Mesenchymal stem cell (in vitro differentiated cells and primary cell): ENCODE data around the gene RAF1.

ENCODE experiments used
- DNase-seq: peaks from one replicate; pipeline ENCODE4 v3.0.0-alpha.2; 2013
- H2AFZ ChIP-seq: one replicate; pipeline ENCODE4 v1.6.1; 2013; ENCODE audit warnings: low read depth, mild to moderate bottlenecking, control low read depth, inconsistent platforms, low read length, moderate library complexity
- H2AK5ac ChIP-seq: 2 replicates; pipeline ENCODE4 v1.6.1; 2013; ENCODE audit warnings: low read length, moderate library complexity, mild to moderate bottlenecking, inconsistent platforms; ENCODE audit not compliant: severe bottlenecking
- H2BK120ac ChIP-seq: one replicate; pipeline ENCODE4 v1.6.1; 2013; ENCODE audit warnings: low read depth, mild to moderate bottlenecking, inconsistent platforms, low read length, moderate library complexity
- H2BK12ac ChIP-seq, 2 experiments: one replicate each; pipeline ENCODE4 v1.6.1; 2013; ENCODE audit warnings: inconsistent platforms in 2 of 2, low read length in 2 of 2, mild to moderate bottlenecking in 2 of 2, moderate library complexity in 2 of 2, control low read depth in 1 of 2
- H2BK15ac ChIP-seq: one replicate; pipeline ENCODE4 v1.6.1; 2013; ENCODE audit warnings: mild to moderate bottlenecking, low read depth, inconsistent platforms; ENCODE audit not compliant: poor library complexity, severe bottlenecking
- H2BK5ac ChIP-seq: 2 replicates; pipeline ENCODE4 v1.6.1; 2013; ENCODE audit warnings: low read depth, mild to moderate bottlenecking, low read length, control low read depth, inconsistent platforms; ENCODE audit not compliant: poor library complexity, severe bottlenecking
- H3K14ac ChIP-seq, 2 experiments: one replicate each; pipeline ENCODE4 v1.6.1; 2013; ENCODE audit warnings: inconsistent platforms in 2 of 2, low read length in 2 of 2, control low read depth in 1 of 2, mild to moderate bottlenecking in 1 of 2, moderate library complexity in 1 of 2
- H3K18ac ChIP-seq, 2 experiments: one replicate each; pipeline ENCODE4 v1.6.1; 2013; ENCODE audit warnings: inconsistent platforms in 2 of 2, low read length in 2 of 2, control low read depth in 1 of 2, low read depth in 1 of 2, mild to moderate bottlenecking in 1 of 2
- H3K23ac ChIP-seq, 2 experiments: one replicate each; pipeline ENCODE4 v1.6.1; 2013; ENCODE audit warnings: inconsistent platforms in 2 of 2, low read length in 2 of 2, mild to moderate bottlenecking in 2 of 2, moderate library complexity in 2 of 2, control low read depth in 1 of 2
- H3K27ac ChIP-seq: 2 replicates; pipeline ENCODE4 v1.5.1; 2013; ENCODE audit warnings: mild to moderate bottlenecking, moderate library complexity, low read length, control low read depth, inconsistent platforms; ENCODE audit not compliant: poor library complexity, severe bottlenecking
- H3K27me3 ChIP-seq, 2 experiments: 2 replicates each; pipeline versions ENCODE4 v1.6.1 to v1.7.0; 2013; ENCODE audit warnings: low read length in 2 of 2, mild to moderate bottlenecking in 2 of 2, moderate library complexity in 2 of 2, control low read depth in 1 of 2, inconsistent platforms in 1 of 2; ENCODE audit not compliant: control insufficient read depth in 1 of 2, insufficient read depth in 1 of 2
- H3K36me3 ChIP-seq, 2 experiments: 2 replicates each; pipeline versions ENCODE4 v1.6.1 to v1.7.0; 2013; ENCODE audit warnings: low read length in 2 of 2, control low read depth in 1 of 2, inconsistent platforms in 1 of 2, low read depth in 1 of 2, mild to moderate bottlenecking in 1 of 2; ENCODE audit not compliant: insufficient read depth in 2 of 2, control insufficient read depth in 1 of 2
- H3K4ac ChIP-seq, 2 experiments: one replicate each; pipeline ENCODE4 v1.6.1; 2013; ENCODE audit warnings: inconsistent platforms in 2 of 2, low read length in 2 of 2, mild to moderate bottlenecking in 2 of 2, moderate library complexity in 2 of 2, control low read depth in 1 of 2, low read depth in 1 of 2
- H3K4me1 ChIP-seq: 2 replicates; pipeline ENCODE4 v1.6.1; 2013; ENCODE audit warnings: low read depth, low read length, control low read depth; ENCODE audit not compliant: control insufficient read depth, insufficient read depth
- H3K4me2 ChIP-seq: 2 replicates; pipeline ENCODE4 v1.6.1; 2013; ENCODE audit warnings: low read length, mild to moderate bottlenecking, inconsistent platforms; ENCODE audit not compliant: poor library complexity, severe bottlenecking
- H3K4me3 ChIP-seq, 2 experiments: 2 replicates each; pipeline versions ENCODE4 v1.5.1 to v1.7.0; 2013; ENCODE audit warnings: low read length in 2 of 2, mild to moderate bottlenecking in 2 of 2, control low read depth in 1 of 2, low read depth in 1 of 2; ENCODE audit not compliant: insufficient read depth in 1 of 2
- H3K79me1 ChIP-seq: replicated peaks from 2 replicates; pipeline ENCODE4 v1.6.1; 2013; ENCODE audit warnings: mild to moderate bottlenecking, control low read depth, low read length, inconsistent platforms; ENCODE audit not compliant: poor library complexity, severe bottlenecking
- H3K9ac ChIP-seq: 2 replicates; pipeline ENCODE4 v1.7.0; 2013; ENCODE audit warnings: mild to moderate bottlenecking, low read length, moderate library complexity
- H3K9me3 ChIP-seq: 2 replicates; pipeline ENCODE4 v1.7.0; 2013; ENCODE audit warnings: mild to moderate bottlenecking, low read length; ENCODE audit not compliant: control insufficient read depth
- H4K8ac ChIP-seq: one replicate; pipeline ENCODE4 v1.6.1; 2013; ENCODE audit warnings: inconsistent platforms, mild to moderate bottlenecking, low read length, moderate library complexity
- H4K91ac ChIP-seq: one replicate; pipeline ENCODE4 v1.6.1; 2013; ENCODE audit warnings: mild to moderate bottlenecking, low read length, inconsistent platforms
- WGBS: methylation state at CpG from one replicate; pipeline ENCODE4 v1.1.7; 2013; ENCODE audit warnings: mixed read lengths; 5-methylcytosine and 5-hydroxymethylcytosine counted together

Gene RAF1

GRCh38 chr3:12559520-12559919, 104.4 kb downstream of the RAF1 start:
- WGBS = 87% methylated on average over 3 of the region's 3 CpGs
- H3K36me3 ChIP-seq = no peaks in the 10 kb centered on the region
- no peak overlapping the region for H3K4ac ChIP-seq
- no peak overlapping the region for H3K23ac ChIP-seq
- H4K8ac ChIP-seq = no peak overlapping the region
- no peak overlapping the region for H2BK15ac ChIP-seq
- H3K4me2 ChIP-seq = no peak overlapping the region
- H3K27ac ChIP-seq = no peak overlapping the region
- peak overlapping the region; percentile 95 for H3K9ac ChIP-seq
- no peak for DNase-seq
- H2BK12ac ChIP-seq = no peak overlapping the region
- no peak overlapping the region for H2BK5ac ChIP-seq
- no peak overlapping the region for H3K18ac ChIP-seq
- no peak overlapping the region for H2AK5ac ChIP-seq
- no peak overlapping the region for H4K91ac ChIP-seq
- no peak overlapping the region for H2BK120ac ChIP-seq
- H2AFZ ChIP-seq = no peak overlapping the region
- no peak overlapping the region for H3K14ac ChIP-seq
- H3K9me3 ChIP-seq = no peaks in the 10 kb centered on the region
- H3K4me3 ChIP-seq = peak overlapping the region in 1 of 2 experiments; percentile 91
- peaks cover 11% of the 10 kb centered on the region for H3K4me1 ChIP-seq
- no peaks in the 10 kb centered on the region for H3K27me3 ChIP-seq
- no peaks in the 10 kb centered on the region for H3K79me1 ChIP-seq

DNA sequence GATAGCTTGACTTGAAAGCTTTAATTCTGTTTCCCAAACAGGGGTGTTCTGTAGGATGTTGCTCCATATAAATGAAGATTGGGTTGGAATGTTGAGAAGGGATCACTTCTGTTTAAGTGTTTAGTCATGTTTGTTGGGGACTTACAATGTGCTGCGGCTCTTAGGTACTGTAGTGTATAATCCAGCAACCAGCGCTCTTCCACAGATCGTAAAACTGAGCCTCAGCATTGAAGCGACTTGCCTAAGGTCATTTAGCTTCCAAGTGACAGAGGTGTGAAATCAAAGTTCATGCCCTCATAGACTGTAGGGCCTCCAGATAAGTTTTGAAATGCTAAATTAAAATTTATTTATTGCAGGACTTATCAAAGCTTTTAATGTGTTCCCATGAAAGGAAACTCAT, 105.2 kb downstream of the RAF1 start:
- Histone ChIP-seq H3K27me3 (no peaks in the 10 kb centered on the region), H3K14ac (no peak overlapping the region), H4K8ac (no peak overlapping the region), H2BK12ac (no peak overlapping the region), H2BK15ac (no peak overlapping the region), H2AFZ (no peak overlapping the region), H3K4me3 (peak overlapping the region in 1 of 2 experiments; percentile 91), H3K9ac (peak overlapping the region; percentile 95), H2BK120ac (no peak overlapping the region), H2BK5ac (no peak overlapping the region), H3K36me3 (no peaks in the 10 kb centered on the region), H3K79me1 (no peaks in the 10 kb centered on the region), H3K9me3 (no peaks in the 10 kb centered on the region), H3K4ac (no peak overlapping the region), H4K91ac (no peak overlapping the region), H3K18ac (no peak overlapping the region), H3K23ac (no peak overlapping the region), H3K4me1 (peaks cover 16% of the 10 kb centered on the region), H2AK5ac (peak overlapping the region; percentile 58), H3K27ac (no peak overlapping the region), H3K4me2 (peak overlapping the region; percentile 66)
- WGBS = 74% methylated on average over 4 of the region's 4 CpGs
- DNase-seq = no peak

GRCh38 chr3:12557473-12558100, 106.3 kb downstream of the RAF1 start:
- Histone ChIP-seq H3K9me3 (no peaks in the 10 kb centered on the region), H2AFZ (peak overlapping the region; percentile 95), H3K79me1 (no peaks in the 10 kb centered on the region), H3K9ac (peak overlapping the region; percentile 95), H3K14ac (peak overlapping the region; percentile 58 to 95), H3K27me3 (no peaks in the 10 kb centered on the region), H2BK15ac (no peak overlapping the region), H4K91ac (no peak overlapping the region), H3K4me3 (peak overlapping the region; percentile 91 to 92), H3K4me2 (peak overlapping the region; percentile 30), H3K4me1 (peaks cover 15% of the 10 kb centered on the region), H2BK5ac (no peak overlapping the region), H4K8ac (peak overlapping the region; percentile 92), H3K18ac (peak overlapping the region; percentile 88 to 97), H3K36me3 (no peaks in the 10 kb centered on the region), H2BK12ac (peak overlapping the region in 1 of 2 experiments; percentile 37), H3K23ac (peak overlapping the region in 1 of 2 experiments; percentile 96), H2BK120ac (peak overlapping the region; percentile 57), H3K4ac (peak overlapping the region; percentile 84 to 93), H2AK5ac (no peak overlapping the region), H3K27ac (peak overlapping the region; percentile 60)
- peak; percentile 78 for DNase-seq
- 4% methylated on average over 16 of the region's 18 CpGs for WGBS

GRCh38 chr3:12556690-12557472, 107.0 kb downstream of the RAF1 start, which contains the start of gene MKRN2:
Gene MKRN2, plus strand, starts transcription at chr3:12557087. Its CDS starts 64 bp downstream, at chr3:12557151.
- H3K79me1 ChIP-seq = no peaks in the 10 kb centered on the region
- peak within 1 kb of the TSS; percentile 5 for H2BK5ac ChIP-seq
- peak within 1 kb of the TSS; percentile 74 for H3K4me2 ChIP-seq
- peaks cover 13% of the 10 kb centered on the region for H3K4me1 ChIP-seq
- H2AFZ ChIP-seq = peak within 1 kb of the TSS; percentile 95
- H2BK15ac ChIP-seq = peak within 1 kb of the TSS; percentile 44
- no peaks in the 10 kb centered on the region for H3K36me3 ChIP-seq
- H3K14ac ChIP-seq = peak within 1 kb of the TSS; percentile 58 to 95
- no peak within 1 kb of the TSS for H2AK5ac ChIP-seq
- peak within 1 kb of the TSS in 1 of 2 experiments; percentile 37 for H2BK12ac ChIP-seq
- peak; percentile 86 for DNase-seq
- peak within 1 kb of the TSS; percentile 84 to 93 for H3K4ac ChIP-seq
- no peaks in the 10 kb centered on the region for H3K27me3 ChIP-seq
- peak within 1 kb of the TSS; percentile 91 to 92 for H3K4me3 ChIP-seq
- peak within 1 kb of the TSS in 1 of 2 experiments; percentile 96 for H3K23ac ChIP-seq
- H3K27ac ChIP-seq = peak within 1 kb of the TSS; percentile 60
- peak within 1 kb of the TSS; percentile 88 to 97 for H3K18ac ChIP-seq
- H4K8ac ChIP-seq = peak within 1 kb of the TSS; percentile 92
- under 1% methylated on average over 72 of the region's 77 CpGs for WGBS
- no peaks in the 10 kb centered on the region for H3K9me3 ChIP-seq
- peak within 1 kb of the TSS; percentile 95 for H3K9ac ChIP-seq
- peak within 1 kb of the TSS; percentile 80 for H4K91ac ChIP-seq
- H2BK120ac ChIP-seq = peak within 1 kb of the TSS; percentile 57
